Stimulated activated CD8-positive, alpha-beta memory T cell treated with anti-CD3 and anti-CD28 coated beads, Interleukin-15, amount 100 ng/mL, for 24 hours (primary cell): Measurements from ENCODE around the gene NRARP.
A peak's percentile ranks its signal among the peaks of the same experiment; 100 is the strongest.
"Not testable (repeated sequence)": the region's sequence is repeated elsewhere in the genome, so short reads cannot be mapped to it uniquely, and the experiment has no call there.

ENCODE experiments used
- DNase-seq: peaks from one replicate; pipeline ENCODE4 v3.0.0-alpha.2; 2020; ENCODE audit warnings: low read depth

NRARP gene

GRCh38 chr9:137302118-137302448 lies at the start of gene NRARP:
TSS of gene NRARP (minus strand) at chr9:137302271. CDS start at chr9:137301928, 343 bp downstream.
- peak; percentile 87 for DNase-seq

GRCh38 chr9:137350696-137351584 lies 48.9 kb upstream of the NRARP start:
- DNase-seq = no peak

- no peak for DNase-seq
Observed at GRCh38 chr9:137349471-137350033, 47.5 kb upstream of the NRARP start.

GRCh38 chr9:137348769-137349470 lies 46.8 kb upstream of the NRARP start:
- DNase-seq = no peak

GRCh38 chr9:137347928-137348327 lies 45.9 kb upstream of the NRARP start:
- DNase-seq = no peak

GRCh38 chr9:137342482-137342881 lies 40.4 kb upstream of the NRARP start:
- DNase-seq = no peak

GRCh38 chr9:137341227-137341626 lies 39.2 kb upstream of the NRARP start:
- DNase-seq = no peak

- DNase-seq = not testable (repeated sequence)
Observed at GRCh38 chr9:137339908-137340462, 37.9 kb upstream of the NRARP start.

- DNase-seq = no peak
Observed at GRCh38 chr9:137339045-137339907, 37.2 kb upstream of the NRARP start.

GRCh38 chr9:137336735-137337134 lies 34.7 kb upstream of the NRARP start:
- DNase-seq = no peak

GRCh38 chr9:137333016-137333671 lies 31.1 kb upstream of the NRARP start:
- DNase-seq = no peak

- no peak for DNase-seq
Observed at GRCh38 chr9:137331929-137332328, 29.9 kb upstream of the NRARP start.

GRCh38 chr9:137330689-137331088 lies 28.6 kb upstream of the NRARP start:
- DNase-seq = no peak

- not testable (repeated sequence) for DNase-seq
Observed at GRCh38 chr9:137329590-137329989, 27.5 kb upstream of the NRARP start.

- not testable (repeated sequence) for DNase-seq
Observed at GRCh38 chr9:137327641-137328550, 25.8 kb upstream of the NRARP start.

GRCh38 chr9:137326445-137327065 lies 24.5 kb upstream of the NRARP start:
- no peak for DNase-seq

GRCh38 chr9:137325799-137326198 lies 23.7 kb upstream of the NRARP start:
- DNase-seq = no peak

- DNase-seq = no peak
Observed at GRCh38 chr9:137325124-137325523, 23.1 kb upstream of the NRARP start.

- no peak for DNase-seq
Observed at GRCh38 chr9:137323531-137324331, 21.7 kb upstream of the NRARP start.
